ENCODE measurements around the gene PTK6.
A peak's percentile ranks its signal among the peaks of the same experiment; 100 is the strongest.

Gene PTK6

GRCh38 chr20:63496596-63497120, 40.5 kb downstream of the PTK6 start:
- Histone ChIP-seq H2BK120ac (ENCODE audit: low read depth, low read length) (no peak overlapping the region), H2BK15ac (ENCODE audit: low read length) (peak overlapping the region; percentile 94), H3K9ac (ENCODE audit: low read depth, low read length, poor library complexity) (no peak overlapping the region), H3K4me3 (ENCODE audit: low read length in 2 of 2) (no peak overlapping the region), H3K79me1 (ENCODE audit: low read depth, low read length) (no peaks in the 10 kb centered on the region), H3K23ac (ENCODE audit: low read depth, low read length, poor library complexity) (peak overlapping the region; percentile 89), H2BK12ac (ENCODE audit: low read length) (peak overlapping the region; percentile 98), H3K36me3 (replicated peaks in 1 of 2; ENCODE audit: control insufficient read depth in 2 of 2, insufficient read depth in 2 of 2, low read length in 2 of 2) (no peaks in the 10 kb centered on the region), H4K8ac (ENCODE audit: low read depth, low read length) (no peak overlapping the region), H3K4ac (ENCODE audit: low read length) (no peak overlapping the region), H3K4me2 (ENCODE audit: insufficient read depth, low read length, poor library complexity, severe bottlenecking) (no peak overlapping the region), H3K18ac (ENCODE audit: low read length) (peak overlapping the region; percentile 85), H3K27me3 (ENCODE audit: control insufficient read depth in 3 of 3, insufficient read depth in 3 of 3, low read depth in 1 of 3, low read length in 3 of 3) (peaks cover 24 to 49% (median 42%) of the 10 kb centered on the region in 3 experiments), H3K4me1 (ENCODE audit: control insufficient read depth in 2 of 2, insufficient read depth in 1 of 2, low read depth in 1 of 2, low read length in 2 of 2) (peaks cover 4 to 5% of the 10 kb centered on the region in 2 donors), H2AFZ (ENCODE audit: low read length) (peak overlapping the region; percentile 65), H2BK5ac (ENCODE audit: low read length) (peak overlapping the region; percentile 94), H3K9me3 (replicated peaks in 1 of 2; ENCODE audit: control insufficient read depth in 2 of 2, insufficient read depth in 1 of 2, low read depth in 1 of 2, low read length in 2 of 2) (peaks cover 0 to 3% of the 10 kb centered on the region in 2 donors), H3K27ac (replicated peaks; ENCODE audit: low read length) (no peak overlapping the region), H3K14ac (ENCODE audit: low read length) (no peak overlapping the region), H4K91ac (ENCODE audit: low read depth, low read length, poor library complexity) (no peak overlapping the region), H2AK5ac (ENCODE audit: low read depth, low read length) (peak overlapping the region; percentile 84)
- DNase-seq (ENCODE audit: low spot score): no peak
- no CpG with 5 or more reads among the region's 16 CpGs for WGBS, 2 donors (ENCODE audit: extremely low coverage in 2 of 2, insufficient read length in 2 of 2, insufficient replicate concordance in 1 of 2)

- Histone ChIP-seq H2BK5ac (ENCODE audit: low read length) (peak overlapping the region; percentile 94), H2BK15ac (ENCODE audit: low read length) (peak overlapping the region; percentile 94), H3K27me3 (ENCODE audit: control insufficient read depth in 3 of 3, insufficient read depth in 3 of 3, low read depth in 1 of 3, low read length in 3 of 3) (peaks cover 24 to 48% (median 39%) of the 10 kb centered on the region in 3 experiments), H2AK5ac (ENCODE audit: low read depth, low read length) (peak overlapping the region; percentile 84), H3K79me1 (ENCODE audit: low read depth, low read length) (peaks cover 2% of the 10 kb centered on the region), H3K9me3 (replicated peaks in 1 of 2; ENCODE audit: control insufficient read depth in 2 of 2, insufficient read depth in 1 of 2, low read depth in 1 of 2, low read length in 2 of 2) (peaks cover 0 to 3% of the 10 kb centered on the region in 2 donors), H3K4me3 (ENCODE audit: low read length in 2 of 2) (no peak overlapping the region), H3K9ac (ENCODE audit: low read depth, low read length, poor library complexity) (no peak overlapping the region), H3K27ac (replicated peaks; ENCODE audit: low read length) (no peak overlapping the region), H3K23ac (ENCODE audit: low read depth, low read length, poor library complexity) (peak overlapping the region; percentile 91), H4K8ac (ENCODE audit: low read depth, low read length) (no peak overlapping the region), H3K4me1 (ENCODE audit: control insufficient read depth in 2 of 2, insufficient read depth in 1 of 2, low read depth in 1 of 2, low read length in 2 of 2) (peaks cover 2 to 5% of the 10 kb centered on the region in 2 donors), H3K4ac (ENCODE audit: low read length) (no peak overlapping the region), H3K18ac (ENCODE audit: low read length) (peak overlapping the region; percentile 85), H3K36me3 (replicated peaks in 1 of 2; ENCODE audit: control insufficient read depth in 2 of 2, insufficient read depth in 2 of 2, low read length in 2 of 2) (no peaks in the 10 kb centered on the region), H4K91ac (ENCODE audit: low read depth, low read length, poor library complexity) (no peak overlapping the region), H2BK120ac (ENCODE audit: low read depth, low read length) (peak overlapping the region; percentile 72), H2AFZ (ENCODE audit: low read length) (peak overlapping the region; percentile 65), H3K4me2 (ENCODE audit: insufficient read depth, low read length, poor library complexity, severe bottlenecking) (peak overlapping the region; percentile 18), H2BK12ac (ENCODE audit: low read length) (peak overlapping the region; percentile 98), H3K14ac (ENCODE audit: low read length) (no peak overlapping the region)
- WGBS, 2 donors (ENCODE audit: extremely low coverage in 2 of 2, insufficient read length in 2 of 2, insufficient replicate concordance in 1 of 2): no CpG with 5 or more reads among the region's 48 CpGs
- peak; percentile 67 for DNase-seq (ENCODE audit: low spot score)
Measured at GRCh38 chr20:63495741-63496595, 41.2 kb downstream of the PTK6 start.

- no peak overlapping the region for H2BK15ac ChIP-seq (ENCODE audit: low read length)
- H4K91ac ChIP-seq (ENCODE audit: low read depth, low read length, poor library complexity): no peak overlapping the region
- no peak overlapping the region for H3K4me2 ChIP-seq (ENCODE audit: insufficient read depth, low read length, poor library complexity, severe bottlenecking)
- H3K4me3 ChIP-seq (ENCODE audit: low read length in 2 of 2): no peak overlapping the region
- peak overlapping the region; percentile 64 for H3K18ac ChIP-seq (ENCODE audit: low read length)
- H3K27ac ChIP-seq (replicated peaks; ENCODE audit: low read length): no peak overlapping the region
- H2AFZ ChIP-seq (ENCODE audit: low read length): no peak overlapping the region
- no peak overlapping the region for H2BK5ac ChIP-seq (ENCODE audit: low read length)
- H3K79me1 ChIP-seq (ENCODE audit: low read depth, low read length): peaks cover 2% of the 10 kb centered on the region
- peak overlapping the region; percentile 53 for H3K9ac ChIP-seq (ENCODE audit: low read depth, low read length, poor library complexity)
- peak overlapping the region; percentile 73 for H2BK12ac ChIP-seq (ENCODE audit: low read length)
- peak overlapping the region; percentile 72 for H2BK120ac ChIP-seq (ENCODE audit: low read depth, low read length)
- H3K36me3 ChIP-seq (replicated peaks in 1 of 2; ENCODE audit: control insufficient read depth in 2 of 2, insufficient read depth in 2 of 2, low read length in 2 of 2): no peaks in the 10 kb centered on the region
- no peak overlapping the region for H3K14ac ChIP-seq (ENCODE audit: low read length)
- H4K8ac ChIP-seq (ENCODE audit: low read depth, low read length): no peak overlapping the region
- no peak for DNase-seq (ENCODE audit: low spot score)
- peaks cover 0 to 5% of the 10 kb centered on the region in 2 donors for H3K4me1 ChIP-seq (ENCODE audit: control insufficient read depth in 2 of 2, insufficient read depth in 1 of 2, low read depth in 1 of 2, low read length in 2 of 2)
- H3K23ac ChIP-seq (ENCODE audit: low read depth, low read length, poor library complexity): peak overlapping the region; percentile 43
- H2AK5ac ChIP-seq (ENCODE audit: low read depth, low read length): peak overlapping the region; percentile 79
- no CpG with 5 or more reads among the region's 8 CpGs for WGBS, 2 donors (ENCODE audit: extremely low coverage in 2 of 2, insufficient read length in 2 of 2, insufficient replicate concordance in 1 of 2)
- peaks cover 24 to 45% (median 33%) of the 10 kb centered on the region in 3 experiments for H3K27me3 ChIP-seq (ENCODE audit: control insufficient read depth in 3 of 3, insufficient read depth in 3 of 3, low read depth in 1 of 3, low read length in 3 of 3)
- no peak overlapping the region for H3K4ac ChIP-seq (ENCODE audit: low read length)
- H3K9me3 ChIP-seq (replicated peaks in 1 of 2; ENCODE audit: control insufficient read depth in 2 of 2, insufficient read depth in 1 of 2, low read depth in 1 of 2, low read length in 2 of 2): peaks cover 0 to 3% of the 10 kb centered on the region in 2 donors
Measured at GRCh38 chr20:63495167-63495720, 41.9 kb downstream of the PTK6 start.

Data from neuronal stem cell (in vitro differentiated cells).